NAMALWA (cell line): Measurements from ENCODE around the gene SLMAP.

Source experiments
- DNase-seq: peaks from one replicate; pipeline ENCODE4 v3.0.0-alpha.2; 2015; ENCODE audit warnings: low spot score

SLMAP gene

GRCh38 chr3:57942388-57942787 is 186.3 kb downstream of the SLMAP start:
- DNase-seq, result no peak

GRCh38 chr3:57942872-57943283 is 186.8 kb downstream of the SLMAP start:
- DNase-seq, result no peak

GRCh38 chr3:57943525-57944495 is 187.7 kb downstream of the SLMAP start:
- DNase-seq, result no peak

DNA sequence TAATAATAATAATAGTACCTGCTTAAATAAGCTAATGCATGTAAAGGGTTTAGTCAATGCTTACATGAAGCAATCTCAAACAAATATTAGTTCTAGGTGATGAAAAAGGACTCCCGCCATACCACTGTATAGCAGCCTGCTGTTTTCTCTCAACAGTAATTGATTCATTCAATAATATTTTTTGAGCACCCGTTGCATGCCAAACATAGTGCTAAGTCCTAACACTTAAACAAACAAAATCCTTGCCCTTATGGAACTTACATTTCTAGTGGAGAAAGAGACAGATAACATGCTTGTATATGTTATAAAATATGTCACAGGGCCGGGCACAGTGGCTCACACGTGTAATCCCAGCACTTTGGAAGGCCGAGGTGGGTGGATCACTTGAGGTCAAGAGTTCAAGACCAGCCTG is 190.9 kb downstream of the SLMAP start:
- no peak for DNase-seq

- DNase-seq, result no peak
These were observed 192.1 kb downstream of the SLMAP start for GRCh38 chr3:57948080-57948671.

GRCh38 chr3:57948781-57949242 is 192.7 kb downstream of the SLMAP start:
- DNase-seq, result no peak

DNA sequence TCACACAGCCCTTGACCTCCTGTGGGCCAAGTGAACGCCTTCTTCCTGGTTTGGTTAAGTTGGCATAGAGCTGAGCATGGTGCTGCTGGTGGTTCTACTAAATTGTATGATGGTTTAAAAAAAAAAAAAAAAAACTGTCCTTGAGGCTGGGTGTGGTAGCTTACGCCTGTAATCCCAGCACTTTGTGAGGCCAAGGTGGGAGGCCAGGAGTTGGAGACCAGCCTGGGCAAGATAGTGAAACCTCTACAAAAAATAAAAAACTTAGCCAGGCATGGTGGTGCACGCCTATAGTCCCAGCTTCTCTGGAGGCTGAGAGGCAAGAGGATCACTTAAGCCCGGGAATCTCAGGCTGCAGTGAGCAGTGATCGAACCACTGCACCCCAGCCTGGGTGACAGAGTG is 193.2 kb downstream of the SLMAP start:
- DNase-seq, result no peak

GRCh38 chr3:57949785-57950615 is 193.9 kb downstream of the SLMAP start:
- DNase-seq, result no peak

DNA sequence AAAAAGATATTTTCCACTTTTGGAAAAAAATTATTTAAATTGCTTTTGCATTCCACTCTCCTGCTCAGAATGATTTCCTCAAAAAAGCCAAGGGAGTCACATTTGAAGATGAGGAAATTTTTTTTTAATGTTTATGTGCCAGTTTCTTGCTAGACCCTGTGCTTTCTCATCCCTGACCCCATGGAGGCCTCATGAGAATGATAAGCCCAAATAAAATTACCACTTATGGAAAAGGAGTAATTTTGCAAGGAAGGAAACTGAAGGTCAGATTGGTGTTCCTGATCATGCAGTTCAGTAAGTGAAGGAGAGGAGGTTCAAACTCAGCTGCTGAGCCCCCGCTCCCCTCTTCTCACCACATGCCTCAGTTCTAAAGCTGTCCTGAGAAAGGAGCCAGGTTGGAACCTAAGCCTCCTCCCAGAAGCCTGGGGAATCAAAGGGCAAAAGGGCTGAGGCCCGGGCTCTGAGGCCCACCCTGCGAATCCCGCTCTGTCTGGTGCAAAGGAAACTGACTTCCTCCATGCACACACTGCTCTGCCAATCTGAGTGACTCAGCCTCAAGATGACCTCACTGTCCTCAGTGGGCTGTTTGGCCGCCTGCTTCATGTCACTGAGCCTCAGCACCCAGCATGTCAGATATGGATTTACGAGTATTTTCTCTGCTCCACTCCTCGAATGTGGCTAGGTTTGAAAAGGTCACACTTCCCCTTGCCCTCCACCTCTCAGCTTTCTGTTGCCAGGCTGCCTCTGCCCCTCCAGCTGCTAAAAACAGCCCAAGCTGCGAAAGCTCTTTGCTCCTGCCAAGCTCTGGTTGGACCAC is 195.2 kb downstream of the SLMAP start:
- no peak for DNase-seq

- DNase-seq, result no peak
These were observed 196.1 kb downstream of the SLMAP start for GRCh38 chr3:57952208-57952631.

DNA sequence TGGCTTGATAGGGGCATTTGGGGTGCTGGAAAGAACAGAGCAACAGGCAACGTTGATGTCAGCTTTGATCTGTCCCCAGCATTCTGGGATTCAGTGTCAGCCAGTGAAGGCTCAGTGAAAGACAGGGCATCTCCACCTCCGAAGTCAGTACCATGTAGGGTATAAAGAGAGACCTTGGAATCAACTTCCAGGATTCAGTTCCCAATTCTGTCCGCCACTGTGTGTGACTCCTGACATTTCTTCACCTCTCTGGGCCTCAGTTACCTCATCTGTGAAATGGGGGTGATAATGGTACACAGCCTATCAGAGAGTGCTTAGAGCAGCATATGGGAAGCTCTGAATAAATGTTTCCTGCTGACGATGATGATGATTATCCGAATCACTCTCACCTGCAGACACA is 196.5 kb downstream of the SLMAP start:
- DNase-seq, result no peak

- no peak for DNase-seq
These were observed 197.5 kb downstream of the SLMAP start for GRCh38 chr3:57953576-57953975.

DNA sequence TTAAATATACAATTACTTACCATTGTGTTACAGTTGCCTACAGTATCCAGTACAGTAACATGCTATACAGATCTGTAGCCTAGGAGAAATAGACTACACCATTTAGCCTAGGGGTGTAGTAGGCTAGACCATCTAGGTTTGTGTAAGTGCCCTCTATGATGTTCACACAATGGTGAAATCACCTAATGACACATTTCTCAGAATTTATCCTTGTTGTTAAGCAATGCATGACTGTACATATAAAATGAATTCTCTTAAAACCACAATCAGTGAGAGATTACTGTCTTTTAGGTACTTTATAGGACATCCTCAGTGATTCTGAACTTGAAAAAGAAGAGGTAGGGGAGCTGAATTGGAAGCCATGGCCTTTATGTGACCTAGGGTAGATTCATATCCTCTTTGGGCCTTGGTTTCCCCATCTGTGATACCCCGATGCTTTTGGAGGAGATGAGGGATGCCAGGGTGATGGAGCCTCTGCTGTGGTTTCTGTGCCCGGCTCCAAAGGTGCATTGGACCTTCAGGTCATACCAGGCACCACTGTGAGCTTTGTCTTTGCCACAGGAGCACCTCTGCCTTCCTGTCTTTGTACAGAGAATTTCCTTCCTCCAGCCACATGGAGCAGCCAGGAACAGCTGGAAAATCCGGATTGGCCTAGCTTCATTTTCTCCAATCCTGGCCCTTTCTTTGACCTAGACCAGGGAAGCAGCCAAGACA is 200.2 kb downstream of the SLMAP start:
- no peak for DNase-seq

GRCh38 chr3:57956833-57957174 is 200.7 kb downstream of the SLMAP start:
- no peak for DNase-seq

GRCh38 chr3:57957824-57958223 is 201.7 kb downstream of the SLMAP start:
- no peak for DNase-seq

DNA sequence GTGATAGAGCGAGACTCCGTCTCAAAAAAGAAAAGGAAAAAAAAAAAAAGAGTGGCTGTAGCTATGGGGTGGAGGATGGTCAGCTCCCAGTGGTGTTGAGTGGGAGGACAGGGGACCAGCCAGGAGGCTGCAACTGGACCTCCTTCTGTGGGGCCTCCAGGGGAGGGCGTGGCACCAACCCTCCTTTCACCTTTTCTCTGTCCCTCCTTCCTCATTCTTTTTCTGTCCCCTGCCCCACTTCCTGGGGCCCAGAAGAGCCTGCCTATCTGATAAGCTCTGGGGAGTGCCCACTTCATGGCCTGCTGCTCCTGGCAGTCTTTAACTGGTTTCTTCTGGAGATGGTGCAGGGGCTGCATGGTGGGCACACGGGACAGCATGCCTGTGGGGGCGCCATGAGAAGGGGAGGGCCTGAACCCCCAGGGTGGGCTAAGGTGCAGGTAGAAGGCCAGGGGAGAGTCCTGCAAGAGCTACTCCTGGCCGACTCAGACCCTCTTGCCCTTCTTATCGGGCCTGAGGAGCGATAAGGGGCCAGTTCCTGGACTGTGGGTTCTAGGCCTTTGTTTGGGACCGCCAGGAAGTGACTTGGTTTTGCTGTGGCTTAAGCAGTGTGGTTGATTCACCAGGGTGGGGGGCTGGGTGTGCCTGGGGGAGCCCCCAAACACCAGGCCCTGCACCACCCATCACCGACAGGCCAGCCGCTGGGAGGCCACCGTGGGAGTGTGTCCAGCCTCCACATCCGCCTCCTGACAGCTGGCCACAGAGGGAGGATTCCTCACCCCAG is 202.7 kb downstream of the SLMAP start:
- DNase-seq, result no peak

DNA sequence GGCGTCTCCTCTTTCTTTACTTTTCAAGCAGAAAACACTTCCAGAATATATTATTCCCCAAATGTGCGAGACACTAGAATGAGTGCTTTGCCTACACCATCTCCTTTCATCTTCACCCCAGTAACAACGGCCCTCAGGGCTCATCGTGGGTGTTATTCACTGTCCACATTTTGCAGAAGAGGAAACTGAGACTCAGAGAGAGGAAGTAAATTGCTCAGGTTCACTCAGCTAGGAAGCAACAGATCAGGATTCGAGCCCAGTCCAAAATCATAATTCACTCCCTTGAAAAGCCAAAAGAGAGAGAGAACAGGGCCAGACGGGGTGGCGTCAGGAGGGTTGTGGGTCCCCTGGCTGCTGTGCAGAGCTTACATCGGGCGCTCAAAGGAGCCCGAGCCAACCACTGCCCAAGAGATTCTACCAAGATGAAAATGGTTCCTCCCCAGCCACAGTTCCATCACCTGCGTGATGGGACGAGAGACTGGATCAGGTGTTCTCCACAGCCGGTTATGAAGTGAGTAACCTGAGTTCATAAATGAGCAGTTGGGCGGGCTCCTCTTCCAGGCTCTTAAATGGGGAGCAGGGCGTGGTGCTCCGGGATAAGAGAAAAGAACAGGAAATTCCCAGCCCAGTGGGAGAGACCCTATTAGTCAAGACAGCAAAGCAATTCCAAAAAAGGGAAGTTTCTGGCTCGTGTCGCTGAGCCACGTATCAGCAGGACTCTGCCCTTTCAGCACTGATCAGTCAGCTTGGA is 203.5 kb downstream of the SLMAP start:
- DNase-seq, result no peak

DNA sequence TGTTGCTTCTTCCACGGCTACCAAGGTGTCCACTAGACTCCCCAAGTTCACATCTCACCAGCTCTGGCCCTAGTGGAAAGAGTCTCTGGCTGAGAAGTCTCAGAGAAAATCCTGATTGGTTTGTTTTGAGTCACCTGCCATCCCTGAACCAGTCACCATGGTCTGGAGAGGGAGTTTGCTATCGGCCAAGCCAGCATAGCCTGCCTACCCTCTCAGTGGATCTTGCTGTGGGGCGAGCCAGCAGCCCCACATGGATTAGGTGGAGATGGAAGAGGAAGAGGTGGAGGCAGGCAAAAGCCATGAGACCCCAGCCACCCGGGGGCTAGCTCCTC is 204.0 kb downstream of the SLMAP start:
- no peak for DNase-seq

DNA sequence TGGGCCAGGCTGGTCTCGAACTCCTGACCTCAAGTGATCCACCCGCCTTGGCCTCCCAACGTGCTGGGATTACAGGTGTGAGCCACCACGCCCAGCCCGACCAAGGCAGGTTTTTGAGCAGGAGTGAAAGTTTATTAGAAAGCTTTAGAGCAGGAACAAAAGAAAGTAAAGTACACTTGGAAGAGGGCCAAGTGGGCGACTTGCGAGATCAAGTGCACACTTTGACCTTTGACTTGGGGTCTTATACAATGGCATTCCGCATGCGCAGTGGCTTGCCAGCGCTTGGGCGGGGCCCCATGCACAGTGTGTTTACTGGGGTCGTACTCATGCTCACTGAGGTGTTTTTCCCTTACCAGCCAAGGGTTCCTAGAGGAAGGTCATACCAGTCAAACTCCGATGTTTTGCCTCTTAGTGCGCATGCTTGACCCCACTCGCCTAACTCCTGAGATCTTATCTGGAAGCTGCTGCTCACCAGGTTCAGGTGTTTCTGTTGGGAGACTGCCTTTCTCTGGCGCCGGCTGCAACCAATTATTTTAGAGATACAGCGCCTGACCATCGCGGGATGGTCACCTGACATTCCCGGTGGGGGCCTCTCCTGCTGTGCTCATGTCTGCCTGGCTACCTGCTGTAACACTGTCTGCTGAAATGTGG is 205.2 kb downstream of the SLMAP start:
- DNase-seq, result no peak
